Esophagus mucosa (tissue), 1 donor: ENCODE measurements around the gene SLC35A1. TPM values are rescaled to one million over a fixed set of nuclear protein-coding genes. Genes with fewer than 3 reads are reported as not detected.
"Not testable (repeated sequence)": the region's sequence is repeated elsewhere in the genome, so short reads cannot be mapped to it uniquely, and the experiment has no call there.

Source experiments
- ATAC-seq: fragments of 200-7000 bp; cut with Tn5 transposase; one replicate; pipeline ENCODE4 v1.9.1; 2020
- total RNA-seq: library from RNA; stranded (reverse); gene quantifications from one replicate; pipeline ENCODE4 v1.2.4, GENCODE V29; 2023
- donor health status: DM: yes; HTN: yes; CAD: no.

SLC35A1 gene
- total RNA-seq, result 6.5 TPM

DNA sequence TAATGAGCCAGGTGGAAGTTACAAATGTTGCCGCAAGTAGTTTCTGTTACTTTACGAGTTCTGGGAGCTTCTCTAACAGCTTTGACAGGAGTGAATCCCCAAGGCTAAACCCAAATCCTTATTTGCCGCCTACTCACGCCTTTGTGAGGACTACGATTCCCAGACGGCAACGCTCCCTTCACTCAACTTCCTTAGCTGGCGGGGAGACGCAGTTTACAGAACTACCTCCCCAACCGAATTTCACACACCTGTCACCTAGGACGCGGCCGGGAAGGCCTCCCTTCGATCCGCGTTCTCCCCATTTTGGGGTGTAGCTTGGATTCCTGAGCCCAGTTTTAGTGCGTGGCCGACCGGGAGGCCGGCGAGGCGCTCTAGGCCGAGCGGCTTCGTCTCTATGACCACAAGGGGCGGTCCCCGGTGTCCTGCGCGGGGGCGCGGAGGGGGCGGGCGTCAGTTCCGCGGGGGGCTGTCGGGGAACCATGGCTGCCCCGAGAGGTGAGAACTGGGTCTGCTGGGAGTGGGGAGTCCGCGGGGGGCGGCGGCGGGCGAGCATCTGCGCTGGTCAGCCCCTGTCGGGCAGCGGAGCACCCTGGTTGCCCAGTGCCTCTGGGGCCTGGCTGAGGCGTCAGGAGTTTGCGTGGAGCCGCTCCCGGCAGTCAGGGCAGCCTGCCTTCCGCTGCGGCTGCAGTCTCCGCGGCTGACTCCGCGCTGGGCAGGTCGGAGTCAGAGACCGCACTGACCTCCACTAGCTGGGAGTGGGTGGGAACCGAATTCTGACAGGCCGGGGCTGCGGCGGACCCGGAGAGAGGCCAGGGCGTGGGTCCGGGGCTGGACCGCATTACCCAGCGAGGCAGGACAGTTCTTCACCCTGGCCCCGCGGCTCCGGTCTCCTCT is at the start of gene SLC35A1:
Gene SLC35A1 (plus strand): TSS at position 450 of the 894 bp plus-strand sequence. CDS start 30 bp downstream, at position 480.
- peak; percentile 93 for ATAC-seq

DNA sequence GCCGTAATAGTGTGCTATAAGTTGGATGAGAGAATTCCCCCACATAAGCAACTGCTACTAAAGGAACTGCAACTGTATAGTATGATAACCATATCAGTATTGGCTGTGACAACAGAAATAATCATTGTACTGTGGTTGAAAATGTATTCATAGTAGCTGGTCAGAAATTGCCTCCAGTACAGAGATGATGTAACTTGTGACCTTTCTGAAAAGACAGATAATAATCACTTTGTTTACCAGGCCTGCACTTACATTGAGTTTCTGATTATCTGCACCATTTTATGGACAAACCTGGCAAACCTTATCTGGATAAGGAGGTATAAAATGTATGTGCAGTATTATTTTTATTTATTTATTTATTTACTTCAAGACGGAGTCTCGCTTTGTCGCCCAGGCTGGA is 46.0 kb upstream of the SLC35A1 start:
- ATAC-seq, result no peak

DNA sequence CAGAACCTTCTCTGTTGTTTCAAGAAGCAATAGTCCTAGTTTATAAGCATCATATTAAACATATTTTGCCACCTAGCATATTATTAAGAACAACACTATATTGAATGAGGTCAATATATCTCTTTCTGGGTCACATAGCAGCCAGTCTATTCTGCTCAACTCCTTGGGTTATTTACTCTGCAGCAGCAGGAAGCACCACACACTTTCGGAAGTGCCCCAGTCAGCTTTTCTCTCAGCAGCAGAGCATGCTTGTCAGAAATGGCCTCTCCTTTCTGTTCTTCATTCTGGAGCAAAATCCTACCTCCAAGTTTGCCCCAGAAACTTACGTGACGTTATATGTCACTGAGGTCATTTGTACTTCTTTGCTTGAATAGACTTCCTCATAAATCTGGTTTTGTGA is 42.3 kb upstream of the SLC35A1 start:
- no peak for ATAC-seq

DNA sequence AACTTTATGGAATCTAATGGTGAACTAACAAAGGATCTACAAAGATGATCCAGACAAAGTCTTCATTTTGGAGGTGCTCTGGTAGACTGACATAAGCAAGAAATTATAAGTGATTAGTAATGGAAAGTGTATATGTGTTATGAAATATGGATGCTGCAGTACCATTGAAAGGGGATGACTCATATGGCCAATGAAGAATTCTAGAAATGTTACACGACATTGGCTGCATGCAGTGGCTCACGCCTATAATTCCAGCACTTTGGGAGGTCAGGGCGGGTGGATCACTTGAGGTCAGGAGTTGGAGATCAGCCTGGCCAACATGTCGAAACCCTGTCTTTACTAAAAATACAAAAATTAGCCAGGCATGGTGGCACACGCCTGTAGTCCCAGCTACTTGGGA is 41.5 kb upstream of the SLC35A1 start:
- ATAC-seq, result no peak

DNA sequence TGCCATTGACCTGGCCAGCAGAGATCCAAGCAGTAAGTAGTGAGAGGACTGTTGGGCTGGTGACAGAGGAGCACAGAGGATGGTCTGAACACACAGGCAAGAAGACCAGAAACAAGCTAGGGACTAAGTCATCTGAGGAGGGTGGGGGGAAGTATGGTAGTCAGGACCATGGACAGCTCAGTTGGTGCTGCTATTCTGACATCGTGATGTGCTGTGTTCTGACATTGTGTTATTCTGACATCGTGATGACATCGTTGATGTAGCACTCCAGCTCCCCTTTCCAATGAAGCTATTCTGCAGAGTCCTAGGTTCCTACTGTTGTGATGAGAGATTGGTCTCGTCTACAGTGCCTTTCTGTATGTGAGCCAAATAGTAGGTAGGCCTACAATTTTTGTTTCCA is 36.3 kb upstream of the SLC35A1 start:
- peak; percentile 75 for ATAC-seq

DNA sequence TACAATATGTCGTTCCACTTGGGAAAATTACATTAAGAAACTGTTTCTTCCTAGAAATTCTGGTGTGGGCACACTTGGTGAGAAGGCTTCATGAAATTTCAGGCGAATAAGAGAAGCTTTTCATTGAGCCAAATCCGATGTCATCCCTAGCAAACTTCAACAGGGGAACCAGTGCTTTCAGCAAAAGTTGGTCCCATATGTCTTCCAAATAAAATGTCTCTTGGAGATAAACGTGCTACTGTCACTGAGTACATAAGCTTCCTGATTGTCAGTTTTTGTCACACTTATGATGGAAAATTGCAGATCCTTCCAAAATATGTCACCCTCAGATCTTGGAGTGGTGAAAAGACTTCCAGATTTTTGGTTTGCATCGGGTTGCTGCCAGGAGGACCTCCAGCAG is 31.1 kb upstream of the SLC35A1 start:
- no peak for ATAC-seq

GRCh38 chr6:87444362-87444761 is 28.4 kb upstream of the SLC35A1 start:
- ATAC-seq, result no peak

- ATAC-seq, result no peak
Measured at GRCh38 chr6:87465051-87465450, 7.7 kb upstream of the SLC35A1 start.

DNA sequence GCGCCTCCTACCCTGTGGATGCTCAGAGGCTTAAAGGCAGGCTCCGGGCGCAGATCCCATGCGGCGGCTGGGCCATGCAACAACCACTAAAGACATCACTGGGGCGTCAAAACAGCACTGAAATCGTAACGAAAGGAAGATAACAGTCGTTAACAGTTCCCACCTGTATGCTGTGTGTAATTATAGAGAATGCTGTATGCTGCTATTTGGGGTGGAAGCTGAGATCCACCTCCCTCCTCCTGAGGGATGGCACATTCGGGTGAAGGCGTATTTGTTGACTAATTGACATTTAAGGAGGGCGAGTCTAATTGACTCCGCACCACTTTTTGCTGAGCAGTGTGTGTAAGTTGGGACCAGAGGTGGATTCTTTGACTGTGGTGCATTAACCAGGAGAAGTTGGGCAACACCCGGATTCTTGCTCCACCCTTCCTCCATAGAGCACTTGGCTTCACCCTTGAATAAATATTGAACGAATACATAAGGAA is 687 bp downstream of the SLC35A1 start:
- ATAC-seq, result peak; percentile 70

DNA sequence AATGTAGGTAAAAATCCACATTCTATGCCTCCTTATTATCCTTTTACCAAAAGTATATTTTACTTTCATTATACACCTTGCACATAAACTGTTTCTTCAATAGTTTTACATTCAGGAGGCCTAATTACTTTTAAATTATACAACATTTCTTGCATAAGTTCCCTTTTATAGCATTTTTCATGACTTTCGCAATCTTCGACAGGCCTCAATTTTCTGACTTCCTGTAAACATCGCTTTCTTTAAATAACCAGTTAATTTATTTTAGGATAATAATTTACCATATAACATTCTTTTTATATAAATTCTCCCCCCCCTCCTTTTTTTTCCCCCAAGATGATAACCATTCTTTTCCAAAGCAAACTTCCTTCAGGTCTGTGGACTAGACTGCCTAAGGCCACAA is 9.2 kb downstream of the SLC35A1 start:
- ATAC-seq, result no peak

DNA sequence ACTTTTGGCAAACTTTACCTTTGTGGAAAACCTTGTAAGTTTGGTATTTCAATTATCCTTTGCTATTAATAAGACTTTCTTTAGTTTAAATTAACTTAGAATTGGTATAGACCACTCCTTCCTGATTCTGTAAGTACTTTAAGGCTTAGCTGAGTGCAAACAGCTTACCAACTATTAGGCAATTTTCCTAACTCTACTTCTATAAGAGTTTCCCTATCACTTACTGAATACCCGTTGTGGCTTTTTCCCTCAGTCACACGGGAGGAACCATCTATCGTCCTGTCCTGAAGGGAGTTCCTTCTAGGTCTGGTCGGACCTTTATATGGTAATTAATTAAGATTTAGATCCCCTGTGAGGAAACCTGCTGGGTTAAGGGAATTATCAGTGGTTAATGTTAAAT is 9.6 kb downstream of the SLC35A1 start:
- ATAC-seq, result no peak

DNA sequence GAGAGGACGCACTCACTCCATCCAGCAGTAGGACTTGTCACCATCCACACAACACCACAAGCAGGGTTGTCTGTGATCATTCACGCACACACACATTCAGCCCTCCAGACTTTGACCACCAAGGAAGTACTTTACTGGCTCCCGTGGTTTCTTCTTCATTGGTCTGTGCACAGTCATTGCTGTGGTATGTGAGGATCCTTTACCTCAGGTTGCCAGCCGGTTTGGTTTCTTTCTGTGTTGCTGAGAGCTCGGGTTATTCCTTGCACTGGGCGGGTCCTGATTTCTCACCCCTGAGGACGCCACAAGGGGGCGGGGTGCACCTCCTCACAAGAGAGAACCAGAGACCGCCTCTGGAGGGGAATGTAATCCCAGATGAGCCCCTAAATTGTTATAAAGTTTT is 11.2 kb downstream of the SLC35A1 start:
- peak; percentile 49 for ATAC-seq

GRCh38 chr6:87484491-87484890 is 11.7 kb downstream of the SLC35A1 start:
- ATAC-seq, result peak; percentile 73

DNA sequence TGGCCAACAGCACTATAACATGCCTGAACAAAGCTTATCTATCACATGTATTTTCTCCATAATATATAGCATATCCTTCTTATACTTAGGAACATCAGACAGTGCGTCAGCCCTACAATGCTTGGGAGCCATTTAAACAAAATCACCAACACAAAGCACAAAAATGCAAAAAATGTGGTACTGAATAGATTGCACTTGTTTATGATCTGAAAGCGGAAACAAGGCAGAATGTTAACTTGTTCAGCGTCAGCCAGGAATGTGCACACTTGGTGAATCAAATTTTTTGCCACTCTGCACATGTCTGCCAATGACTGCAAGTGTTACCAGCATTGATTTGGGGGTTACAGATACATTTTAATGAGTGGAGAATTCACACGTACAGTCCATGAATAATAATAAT is 14.8 kb downstream of the SLC35A1 start:
- ATAC-seq, result no peak

DNA sequence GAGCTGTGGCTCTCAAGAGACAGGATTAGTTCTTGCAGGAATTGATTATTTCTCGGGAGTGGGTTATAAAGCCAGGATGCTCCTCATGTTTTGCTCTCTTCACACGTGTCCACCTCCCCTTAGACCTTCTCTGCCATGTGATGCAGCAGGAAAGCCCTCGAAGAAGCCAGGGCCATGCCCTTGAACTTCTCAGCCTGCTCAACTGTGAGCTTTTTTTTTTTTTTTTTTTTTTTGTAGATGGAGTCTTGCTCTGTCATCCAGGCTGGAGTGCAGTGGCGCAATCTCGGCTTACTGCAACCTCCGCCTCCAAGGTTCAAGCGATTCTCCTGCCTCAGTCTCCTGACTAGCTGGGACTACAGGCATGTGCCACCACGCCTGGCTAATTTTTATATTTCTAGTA is 16.6 kb downstream of the SLC35A1 start:
- ATAC-seq, result not testable (repeated sequence)

GRCh38 chr6:87494761-87495422 is 22.1 kb downstream of the SLC35A1 start:
- no peak for ATAC-seq

DNA sequence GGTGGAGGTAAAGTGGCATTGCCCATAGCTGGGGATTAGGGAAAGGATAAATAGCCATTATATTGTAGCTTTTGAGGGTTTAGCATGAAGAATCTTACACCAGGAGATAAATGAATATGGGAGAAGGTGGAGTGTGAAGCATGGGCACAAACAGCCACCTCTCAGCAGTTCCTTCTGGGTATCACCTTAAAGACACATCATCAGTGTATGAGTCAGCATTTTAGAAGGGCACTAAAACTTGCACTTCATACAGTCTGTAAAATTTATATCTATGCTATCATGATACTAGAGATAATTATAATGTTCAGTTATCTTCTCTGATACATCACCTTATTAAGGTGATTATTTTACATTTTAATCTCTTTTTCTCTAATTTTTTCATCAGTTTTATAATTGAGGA is 25.3 kb downstream of the SLC35A1 start:
- no peak for ATAC-seq

DNA sequence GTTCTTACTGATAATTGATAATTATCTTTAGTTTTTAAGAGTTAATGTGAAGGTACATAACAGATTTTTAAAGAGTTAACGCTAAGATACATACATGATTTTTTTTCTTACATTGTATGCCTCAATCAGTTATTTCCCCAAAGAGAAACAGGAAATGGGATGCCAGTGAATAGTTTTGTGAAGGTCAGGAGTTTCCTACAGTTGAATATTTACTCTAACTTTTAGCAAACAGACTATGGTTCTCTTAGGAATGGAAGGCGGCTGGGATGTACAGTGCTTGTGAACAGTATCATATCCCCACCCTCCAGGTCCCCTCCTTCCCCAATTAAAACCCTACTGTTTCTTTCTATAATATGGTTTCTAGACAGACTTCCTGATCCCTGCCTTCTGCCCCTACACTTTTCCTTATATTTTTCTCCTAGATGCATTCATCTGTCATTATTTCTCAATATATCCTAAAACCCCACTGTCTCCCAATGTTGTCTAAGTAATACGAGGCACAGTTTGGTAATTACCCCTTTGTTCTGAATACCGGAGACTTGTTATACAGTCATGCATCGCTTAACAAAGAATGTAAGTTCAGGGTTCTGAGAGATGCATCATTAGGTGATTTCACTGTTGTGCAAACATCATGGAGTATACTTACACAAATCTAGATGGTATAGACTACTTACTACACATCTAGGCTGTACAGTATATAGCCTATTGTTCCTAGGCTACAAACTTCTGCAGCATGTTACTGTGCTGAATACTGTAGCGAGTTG is 29.2 kb downstream of the SLC35A1 start:
- peak; percentile 23 for ATAC-seq

GRCh38 chr6:87504441-87504840 is 31.7 kb downstream of the SLC35A1 start:
- ATAC-seq, result no peak

DNA sequence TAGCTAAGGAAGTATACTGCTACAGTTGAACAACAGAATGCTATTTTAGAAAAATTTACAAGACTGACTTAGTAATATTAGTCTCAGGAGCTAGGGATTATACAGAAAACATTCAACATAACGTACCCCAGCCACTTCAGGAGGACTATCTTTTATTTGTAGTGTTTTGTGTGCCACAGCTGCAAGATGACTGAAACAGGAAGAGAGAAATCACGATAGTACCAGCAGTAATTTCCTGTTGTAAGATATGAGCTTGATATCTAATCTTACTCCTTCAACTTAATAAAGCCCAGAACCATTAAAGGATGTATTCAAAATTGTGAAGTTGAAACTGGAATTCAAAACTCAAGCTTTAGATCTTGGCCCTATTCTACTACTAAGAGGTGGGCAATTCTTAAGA is 42.1 kb downstream of the SLC35A1 start:
- no peak for ATAC-seq

DNA sequence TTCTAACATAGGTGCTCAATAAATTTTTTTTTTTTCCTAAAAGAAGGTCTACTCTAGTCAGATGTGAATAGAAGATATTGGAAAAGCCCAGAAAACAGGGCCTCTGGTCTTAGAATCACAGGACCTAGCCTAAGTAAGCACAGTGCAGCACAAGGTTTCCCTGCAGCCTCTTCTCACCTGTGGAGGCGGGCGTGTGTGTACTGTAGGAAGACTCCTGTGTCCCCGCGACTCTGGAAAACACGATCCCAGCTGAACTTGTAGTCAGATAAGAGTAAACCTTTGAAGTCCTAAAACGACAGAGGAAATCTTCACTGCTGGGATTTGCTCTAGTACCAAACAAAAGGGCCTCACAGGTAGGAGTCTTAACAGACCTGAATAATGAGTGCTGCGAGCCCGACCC is 45.7 kb downstream of the SLC35A1 start:
- no peak for ATAC-seq

- no peak for ATAC-seq
Measured at GRCh38 chr6:87522686-87523085, 49.9 kb downstream of the SLC35A1 start.

DNA sequence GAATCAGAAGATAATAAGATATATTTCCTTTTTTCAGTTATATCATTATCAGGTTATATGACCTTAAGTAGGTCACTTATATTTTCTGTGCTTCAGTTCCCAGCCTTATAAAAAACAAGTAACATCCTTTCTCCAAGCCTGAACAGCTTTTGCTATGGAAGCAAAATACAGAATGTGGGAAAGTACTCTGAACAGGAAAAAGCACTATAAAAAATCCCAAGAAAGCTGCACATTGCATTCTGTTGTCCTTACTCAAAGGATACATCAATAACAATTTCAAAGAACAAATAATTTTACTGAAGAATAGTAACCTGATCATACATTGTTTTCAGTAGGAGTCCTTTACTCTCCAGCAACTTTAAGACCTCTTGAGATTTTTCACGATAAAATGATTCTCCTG is 56.4 kb downstream of the SLC35A1 start:
- ATAC-seq, result no peak
